GM12878 (cell line): ENCODE data around the gene CNDP2. TPM values are rescaled to one million over a fixed set of nuclear protein-coding genes. Genes with fewer than 3 reads are reported as not detected.

Experiments used
- ATAC-seq: fragments of 200-7000 bp; cut with Tn5 transposase; 3 replicates; pipeline ENCODE4 v1.9.1; 2020; ENCODE audit warnings: mild to moderate bottlenecking, moderate library complexity
- BruUV-seq: library from RNA; stranded (reverse); fragments of 400-500 nt; replicated peaks from 2 replicates; lab custom pipeline; 2021; lab: Mats Ljungman, UMichigan
- CTCF ChIA-PET: fragments of 300-600 bp; sonication (Branson Sonifier 250); formaldehyde crosslinking; extraction: SDS; loops from one replicate; lab custom pipeline; 2021; ENCODE audit warnings: inconsistent platforms; lab: Yijun Ruan, JAX
- POLR2A ChIA-PET: fragments of 350-600 bp; formaldehyde crosslinking; extraction: SDS; loops from one replicate; lab custom pipeline; 2021; ENCODE audit warnings: inconsistent platforms; lab: Charles Lee
- RAD21 ChIA-PET: fragments of 300-600 bp; sonication (Branson Sonifier 250); formaldehyde crosslinking; loops from one replicate; lab custom pipeline; 2023; ENCODE audit warnings: antibody characterized with exemption; ENCODE audit not compliant: unreplicated experiment; lab: Charles Lee
- SMC1A ChIA-PET: fragments of 300-600 bp; sonication (Branson Sonifier 250); formaldehyde crosslinking; loops from one replicate; lab custom pipeline; 2023; ENCODE audit not compliant: unreplicated experiment, uncharacterized antibody; lab: Charles Lee
- DNase-seq: peaks from one replicate; pipeline ENCODE4 v3.0.0-alpha.2; 2011; ENCODE audit warnings: low read depth, low spot score
- FAIRE-seq: peaks from 3 replicates; lab custom pipeline; 2011; peaks lifted over from hg19 to GRCh38; lab: Jason Lieb, UNC
- H2AFZ ChIP-seq: 2 replicates; pipeline ENCODE4 v1.6.0; 2011; ENCODE audit warnings: low read depth, low read length, control low read depth; ENCODE audit not compliant: control insufficient read depth
- H3K27ac ChIP-seq: 2 replicates; pipeline ENCODE4 v1.5.1; 2011; ENCODE audit warnings: control low read depth; ENCODE audit not compliant: control insufficient read depth, insufficient read depth
- H3K27me3 ChIP-seq, 2 experiments: replicated peaks in 1 of 2; 2 replicates each; pipeline versions ENCODE4 v1.6.0 to v1.6.1; 2011; ENCODE audit warnings: low read length in 1 of 2; ENCODE audit not compliant: control insufficient read depth in 2 of 2, insufficient read depth in 2 of 2
- H3K36me3 ChIP-seq, 2 experiments: 2 replicates each; pipeline ENCODE4 v1.5.1; 2011; ENCODE audit warnings: low read length in 1 of 2; ENCODE audit not compliant: control insufficient read depth in 2 of 2, insufficient read depth in 2 of 2
- H3K4me1 ChIP-seq: 2 replicates; pipeline ENCODE4 v1.6.1; 2011; ENCODE audit warnings: mild to moderate bottlenecking, low read length, moderate library complexity, mixed read lengths; ENCODE audit not compliant: control insufficient read depth, insufficient read depth
- H3K4me2 ChIP-seq: 2 replicates; pipeline ENCODE4 v1.6.0; 2011; ENCODE audit warnings: control low read depth; ENCODE audit not compliant: control insufficient read depth, insufficient read depth
- H3K4me3 ChIP-seq: fragments of 200-600 bp; sonication (generic); 2 replicates; pipeline ENCODE4 v1.5.1; 2016
- H3K79me2 ChIP-seq: 2 replicates; pipeline ENCODE4 v1.6.0; 2011; ENCODE audit warnings: low read length; ENCODE audit not compliant: control insufficient read depth, insufficient read depth
- H3K9ac ChIP-seq: 2 replicates; pipeline ENCODE4 v1.8.0; 2011; ENCODE audit warnings: low read length, control low read depth, mixed read lengths; ENCODE audit not compliant: control insufficient read depth, insufficient read depth
- H3K9me3 ChIP-seq: replicated peaks from 3 replicates; pipeline ENCODE4 v1.5.1; 2011; ENCODE audit warnings: mild to moderate bottlenecking, low read length; ENCODE audit not compliant: control insufficient read depth, insufficient read depth
- H4K20me1 ChIP-seq: 2 replicates; pipeline ENCODE4 v1.6.0; 2011; ENCODE audit not compliant: control insufficient read depth, insufficient read depth
- CREB1 ChIP-seq: IDR thresholded peaks from 2 replicates; pipeline ENCODE4 v1.6.1; 2012; ENCODE audit warnings: low read depth, mild to moderate bottlenecking, inconsistent platforms
- CREM ChIP-seq: IDR thresholded peaks from 2 replicates; pipeline ENCODE4 v1.6.1; 2014; ENCODE audit warnings: antibody characterized with exemption, low read depth
- GABPA ChIP-seq: IDR thresholded peaks from 2 replicates; pipeline ENCODE4 v1.6.1; 2014; ENCODE audit warnings: antibody characterized with exemption, low read depth, mild to moderate bottlenecking, inconsistent platforms
- HCFC1 ChIP-seq: fragments of 150-350 bp; IDR thresholded peaks from 2 replicates; pipeline ENCODE4 v1.6.1; 2014; ENCODE audit warnings: low read length
- IKZF1 ChIP-seq: fragments of 450-650 bp; conservative IDR thresholded peaks from 2 replicates; pipeline ENCODE4 v1.6.1; 2017; ENCODE audit warnings: antibody characterized with exemption, mild to moderate bottlenecking
- NR2F1 ChIP-seq: fragments of 450-650 bp; conservative IDR thresholded peaks from 2 replicates; pipeline ENCODE4 v1.6.1; 2017; ENCODE audit warnings: mild to moderate bottlenecking
- PBX3 ChIP-seq: IDR thresholded peaks from 2 replicates; pipeline ENCODE4 v1.6.1; 2011; ENCODE audit warnings: mild to moderate bottlenecking, low read depth, low read length, moderate library complexity; ENCODE audit not compliant: insufficient replicate concordance
- RUNX3 ChIP-seq: IDR thresholded peaks from 2 replicates; pipeline ENCODE4 v1.6.1; 2012; ENCODE audit warnings: low read length, inconsistent platforms
- WGBS: methylation state at CpG from one replicate; pipeline ENCODE4 v1.1.6; 2016; ENCODE audit warnings: low lambda C conversion rate; ENCODE audit not compliant: insufficient replicate concordance, insufficient coverage; ENCODE audit errors: missing lambda C conversion rate; 5-methylcytosine and 5-hydroxymethylcytosine counted together
- in situ Hi-C: fragments of 300-500 bp; cut with MboI; formaldehyde crosslinking; loops from 9 replicates; pipeline ENCODE4 v1.14.3; 2018; ENCODE audit warnings: mixed read lengths
- intact Hi-C: fragments of 100-400 bp; cut with micrococcal nuclease; formaldehyde crosslinking; loops from one replicate; pipeline ENCODE4 v1.14.2; 2022; ENCODE audit not compliant: unreplicated experiment
- polyA plus RNA-seq, 11 experiments: library from polyadenylated mRNA; depleted of rRNA in 4 of 11; unstranded in 6 of 11; stranded (reverse) in 5 of 11; fragments of >200 nt; fragmentation: Nextera tagmentation in 4 of 11; fragmentation: Illumina TruSeq in 1 of 11; extraction: Ambion mirVana in 4 of 11; extraction: Trizol in 1 of 11; gene quantifications; 1 replicate in 1 of 11; 2 replicates in 10 of 11; pipeline versions ENCODE4 v1.2.1 to v1.2.3, GENCODE V29; 2011 to 2016; ENCODE audit warnings: inconsistent platforms in 2 of 11, missing spikeins in 2 of 11, low read depth in 1 of 11
- total RNA-seq, 4 experiments: library from RNA; depleted of rRNA in 3 of 4; stranded (reverse); fragments of >200 nt in 3 of 4; fragmentation: Illumina TruSeq in 1 of 4; extraction: Trizol in 1 of 4; gene quantifications; 2 replicates each; pipeline versions ENCODE4 v1.2.1 to v1.2.3, GENCODE V29; 2013 to 2021

The CNDP2 gene
- total and polyA plus RNA-seq, 10 of the 15 experiments (the other 5 are each of a cell fraction or from before 2014, with no cell fraction given): 63.5 to 213 (median 158) TPM

GRCh38 chr18:74541703-74542555 is 45.8 kb downstream of the CNDP2 start:
- POLR2A ChIA-PET: interaction anchor here (0.8 kb wide), 1 partner anchor 10 kb away, joined by 3 read pairs; no protein-coding TSS in a partner anchor
- Histone ChIP-seq H4K20me1 (no peaks in the 10 kb centered on the region), H2AFZ (no peak overlapping the region), H3K4me1 (peaks cover 2% of the 10 kb centered on the region; the same call in 1 of the 2 replicates), H3K4me2 (no peak overlapping the region), H3K36me3 (no peaks in the 10 kb centered on the region), H3K9me3 (no peaks in the 10 kb centered on the region; the same call in 2 of the 3 replicates), H3K27ac (no peak overlapping the region), H3K79me2 (no peaks in the 10 kb centered on the region), H3K27me3 (no peaks in the 10 kb centered on the region), H3K9ac (no peak overlapping the region), H3K4me3 (no peak overlapping the region)
- 55% methylated on average over 15 of the region's 15 CpGs for WGBS
- ATAC-seq: peak; percentile 52
- SMC1A ChIA-PET: interaction anchor here (1.0 to 1.7 kb wide), 2 partner anchors 10 to 45 kb away, joined by 4 to 7 read pairs; no protein-coding TSS in a partner anchor
- CTCF ChIA-PET: interaction anchor here (1.0 to 1.5 kb wide), 3 partner anchors 10 to 49 kb away, joined by 3 to 4 read pairs (median 3); no protein-coding TSS in a partner anchor
- intact Hi-C loops: no loop called here
- RAD21 ChIA-PET: interaction anchor here (1.8 kb wide), 1 partner anchor 10 kb away, joined by 5 read pairs; no protein-coding TSS in a partner anchor
- TF ChIP-seq HCFC1 (no peak), IKZF1 (peak; percentile 38; the same call in 1 of the 2 replicates), CREB1 (peak; percentile 43; the same call in 1 of the 2 replicates), CREM (peak; percentile 42; the same call in 1 of the 2 replicates), PBX3 (no peak), RUNX3 (peak; percentile 6; the same call in 1 of the 2 replicates), GABPA (peak; percentile 25; the same call in 1 of the 2 replicates), NR2F1 (0 out of 2 replicates have a peak, but pooled peaks have one; percentile 31)
- DNase-seq: no peak
- no TSS peak for BruUV-seq
- FAIRE-seq: no peak
- in situ Hi-C loops: no loop called here
